NCI-H1105 (cell line): ENCODE data around the gene GNPAT.

ENCODE experiments used
- DNase-seq: peaks from one replicate; lab custom pipeline; 2025; lab: John Stamatoyannopoulos, UW

GNPAT gene

GRCh38 chr1:231242516-231243198, 1.6 kb downstream of the GNPAT start:
- no peak for DNase-seq

- no peak for DNase-seq
These were observed 7.8 kb downstream of the GNPAT start for GRCh38 chr1:231248778-231249177.

- no peak for DNase-seq
These were observed 11.3 kb downstream of the GNPAT start for GRCh38 chr1:231252336-231252735.

- no peak for DNase-seq
These were observed 19.3 kb downstream of the GNPAT start for GRCh38 chr1:231260351-231260750.

- DNase-seq = no peak
These were observed 23.6 kb downstream of the GNPAT start for GRCh38 chr1:231264642-231265041.

GRCh38 chr1:231265379-231265778, 24.4 kb downstream of the GNPAT start:
- DNase-seq = no peak

GRCh38 chr1:231266811-231267322, 25.9 kb downstream of the GNPAT start:
- DNase-seq = no peak

GRCh38 chr1:231272173-231272572, 31.2 kb downstream of the GNPAT start:
- DNase-seq = no peak

- no peak for DNase-seq
These were observed 31.9 kb downstream of the GNPAT start for GRCh38 chr1:231272880-231273279.

GRCh38 chr1:231274119-231274825, 33.3 kb downstream of the GNPAT start:
- DNase-seq = no peak

- DNase-seq = peak; percentile 7
These were observed 37.2 kb downstream of the GNPAT start for GRCh38 chr1:231278100-231278790.

- DNase-seq = no peak
These were observed 38.1 kb downstream of the GNPAT start for GRCh38 chr1:231279081-231279480.

- no peak for DNase-seq
These were observed 38.7 kb downstream of the GNPAT start for GRCh38 chr1:231279683-231280082.

- no peak for DNase-seq
These were observed 43.4 kb downstream of the GNPAT start for GRCh38 chr1:231284441-231284840.

GRCh38 chr1:231286603-231287002, 45.6 kb downstream of the GNPAT start:
- DNase-seq = no peak

- no peak for DNase-seq
These were observed 54.9 kb downstream of the GNPAT start for GRCh38 chr1:231295938-231296337.

GRCh38 chr1:231301990-231302389, 61.0 kb downstream of the GNPAT start:
- DNase-seq = no peak

GRCh38 chr1:231310391-231310934, 69.5 kb downstream of the GNPAT start:
- DNase-seq = no peak

GRCh38 chr1:231311720-231312431, 70.9 kb downstream of the GNPAT start:
- DNase-seq = no peak

GRCh38 chr1:231312432-231312788, 71.4 kb downstream of the GNPAT start:
- DNase-seq = no peak

- DNase-seq = no peak
These were observed 72.6 kb downstream of the GNPAT start for GRCh38 chr1:231313661-231314060.

GRCh38 chr1:231315887-231316286, 74.9 kb downstream of the GNPAT start:
- no peak for DNase-seq
